ENCODE data around the gene YARS2.

DNA sequence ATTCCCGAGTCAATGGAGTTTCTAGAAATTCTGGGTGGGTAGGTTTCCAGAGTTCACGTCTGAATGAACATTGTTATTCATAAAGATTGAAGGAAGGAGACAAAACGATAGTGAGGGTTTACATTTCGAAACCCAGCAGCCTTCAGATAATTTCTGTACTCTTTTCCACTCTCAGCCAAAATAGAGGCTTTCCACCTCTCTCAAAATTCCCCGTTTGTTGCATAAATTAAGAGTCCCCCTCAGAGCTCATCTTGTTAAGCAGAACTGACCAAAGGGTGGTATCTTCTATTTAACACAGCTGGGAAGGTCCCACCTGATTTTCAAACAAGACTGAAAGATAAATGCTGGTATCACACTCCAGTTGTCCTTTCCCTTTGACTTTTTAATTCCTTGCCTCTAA, 21.5 kb upstream of the YARS2 start:
- TF ChIP-seq TAF1 (IDR thresholded peaks at IDR 0.05; ENCODE audit: low read depth) (no peak), FOXM1 (IDR thresholded peaks at IDR 0.05; ENCODE audit: borderline replicate concordance, low read depth) (no peak), TEAD4 (IDR thresholded peaks at IDR 0.05) (no peak), CREB1 (IDR thresholded peaks at IDR 0.05; ENCODE audit: low read depth) (no peak), RAD21 (IDR thresholded peaks at IDR 0.05; ENCODE audit: low read depth) (no peak), EP300 (IDR thresholded peaks at IDR 0.05; ENCODE audit: borderline replicate concordance) (no peak)
- TF ChIP-seq, protein P1, sequence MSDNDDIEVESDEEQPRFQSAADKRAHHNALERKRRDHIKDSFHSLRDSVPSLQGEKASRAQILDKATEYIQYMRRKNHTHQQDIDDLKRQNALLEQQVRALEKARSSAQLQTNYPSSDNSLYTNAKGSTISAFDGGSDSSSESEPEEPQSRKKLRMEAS (IDR thresholded peaks at IDR 0.05), result no peak
